CD14-positive monocyte (primary cell): Measurements from ENCODE around the gene CSF2. TPM values are rescaled to one million over a fixed set of nuclear protein-coding genes. Genes with fewer than 3 reads are reported as not detected.

Experiments used
- DNase-seq, 3 donors: peaks; one replicate each; pipeline ENCODE4 v3.0.0-alpha.2; 2011 to 2022
- H2AFZ ChIP-seq: 2 replicates; pipeline ENCODE4 v1.6.0; 2012; ENCODE audit warnings: mild to moderate bottlenecking, low read depth, low read length, inconsistent platforms; ENCODE audit not compliant: insufficient read depth, poor library complexity, severe bottlenecking
- H3K27ac ChIP-seq, 2 donors: 1 replicate in 1 of 2; 2 replicates in 1 of 2; pipeline ENCODE4 v1.5.1; 2012 to 2013; ENCODE audit warnings: low read length in 2 of 2, control low read depth in 1 of 2, inconsistent platforms in 1 of 2, low read depth in 1 of 2, mild to moderate bottlenecking in 1 of 2
- H3K27me3 ChIP-seq, 2 donors: one replicate each; pipeline versions ENCODE4 v1.6.0 to v1.6.1; 2011 to 2013; ENCODE audit warnings: low read length in 2 of 2; ENCODE audit not compliant: control insufficient read depth in 2 of 2, insufficient read depth in 2 of 2
- H3K36me3 ChIP-seq, 2 donors: replicated peaks in 1 of 2; 1 replicate in 1 of 2; 2 replicates in 1 of 2; pipeline versions ENCODE4 v1.5.1 to v1.6.1; 2012 to 2013; ENCODE audit warnings: low read length in 2 of 2, control low read depth in 1 of 2, inconsistent platforms in 1 of 2, mild to moderate bottlenecking in 1 of 2; ENCODE audit not compliant: insufficient read depth in 2 of 2, control insufficient read depth in 1 of 2
- H3K4me1 ChIP-seq, 2 donors: 1 replicate in 1 of 2; 2 replicates in 1 of 2; pipeline versions ENCODE4 v1.5.1 to v1.6.1; 2012 to 2013; ENCODE audit warnings: low read length in 2 of 2, control low read depth in 1 of 2, inconsistent platforms in 1 of 2, mild to moderate bottlenecking in 1 of 2, moderate library complexity in 1 of 2; ENCODE audit not compliant: insufficient read depth in 2 of 2, control insufficient read depth in 1 of 2
- H3K4me2 ChIP-seq: replicated peaks from 2 replicates; pipeline ENCODE3; 2012; ENCODE audit warnings: low read length, moderate library complexity, mild to moderate bottlenecking; ENCODE audit not compliant: poor library complexity, severe bottlenecking; ENCODE audit errors: extremely low read depth
- H3K4me3 ChIP-seq, 3 experiments: fragments of 200-600 bp in 1 of 3; sonication (generic) in 1 of 3; replicated peaks in 1 of 3; 1 replicate in 2 of 3; 2 replicates in 1 of 3; pipeline ENCODE4 v1.5.1; 2011 to 2013; ENCODE audit warnings: low read length in 3 of 3, mild to moderate bottlenecking in 3 of 3, control low read depth in 2 of 3, low read depth in 2 of 3, inconsistent platforms in 1 of 3, moderate library complexity in 1 of 3
- H3K79me2 ChIP-seq: 2 replicates; pipeline ENCODE4 v1.6.0; 2012; ENCODE audit warnings: mild to moderate bottlenecking, control low read depth, inconsistent platforms, low read length, moderate library complexity; ENCODE audit not compliant: insufficient read depth
- H3K9ac ChIP-seq: 2 replicates; pipeline ENCODE4 v1.6.0; 2017; ENCODE audit warnings: low read length, mild to moderate bottlenecking; ENCODE audit not compliant: insufficient read depth, poor library complexity, severe bottlenecking
- H3K9me3 ChIP-seq, 2 donors: replicated peaks in 1 of 2; 1 replicate in 1 of 2; 2 replicates in 1 of 2; pipeline versions ENCODE4 v1.5.1 to v1.6.1; 2012 to 2013; ENCODE audit warnings: low read length in 2 of 2, control low read depth in 1 of 2; ENCODE audit not compliant: control insufficient read depth in 1 of 2, insufficient read depth in 1 of 2
- H4K20me1 ChIP-seq: 2 replicates; pipeline ENCODE4 v1.6.0; 2012; ENCODE audit warnings: mild to moderate bottlenecking, low read length, control low read depth, moderate library complexity; ENCODE audit not compliant: insufficient read depth
- H3K27ac Mint-ChIP-seq, 7 donors: one replicate each; pipeline ENCODE4 v1.8.0; 2020; ENCODE audit warnings: mild to moderate bottlenecking in 7 of 7, mixed read lengths in 7 of 7, moderate library complexity in 6 of 7, inconsistent platforms in 2 of 7
- H3K27me3 Mint-ChIP-seq, 3 donors: one replicate each; pipeline ENCODE4 v1.8.0; 2021 to 2022; ENCODE audit warnings: low read depth in 3 of 3, mild to moderate bottlenecking in 3 of 3, mixed read lengths in 3 of 3, moderate library complexity in 3 of 3, inconsistent platforms in 1 of 3
- H3K36me3 Mint-ChIP-seq, 2 donors: one replicate each; pipeline ENCODE4 v1.8.0; 2020; ENCODE audit warnings: mixed read lengths in 2 of 2, inconsistent platforms in 1 of 2, mild to moderate bottlenecking in 1 of 2
- H3K4me1 Mint-ChIP-seq: one replicate; pipeline ENCODE4 v1.8.0; 2020; ENCODE audit warnings: mild to moderate bottlenecking, mixed read lengths
- H3K4me3 Mint-ChIP-seq, 2 donors: one replicate each; pipeline ENCODE4 v1.8.0; 2020; ENCODE audit warnings: mild to moderate bottlenecking in 2 of 2, mixed read lengths in 2 of 2, moderate library complexity in 1 of 2
- H3K9me3 Mint-ChIP-seq, 7 donors: one replicate each; pipeline ENCODE4 v1.8.0; 2020 to 2022; ENCODE audit warnings: mixed read lengths in 7 of 7, mild to moderate bottlenecking in 6 of 7, moderate library complexity in 6 of 7, inconsistent platforms in 2 of 7
- CTCF ChIP-seq: fragments of 200-600 bp; IDR thresholded peaks from one replicate; pipeline ENCODE4 v1.8.0; 2022; ENCODE audit warnings: antibody characterized with exemption, mild to moderate bottlenecking
- WGBS: methylation state at CpG from one replicate; pipeline ENCODE4 v1.1.5; 2013; ENCODE audit warnings: missing lambda C conversion rate; ENCODE audit not compliant: insufficient coverage; 5-methylcytosine and 5-hydroxymethylcytosine counted together
- intact Hi-C, 2 donors: fragments of 100-400 bp; cut with micrococcal nuclease; formaldehyde crosslinking; loops; one replicate each; pipeline versions ENCODE4 v1.15.0 to v1.15.1; 2023
- polyA minus RNA-seq: library from RNA; depleted of rRNA, polyadenylated mRNA; stranded (reverse); fragments of >200 nt; gene quantifications from 2 replicates; pipeline ENCODE4 v1.2.3, GENCODE V29; 2012
- polyA plus RNA-seq, 3 donors: library from polyadenylated mRNA; depleted of rRNA in 1 of 3; unstranded in 2 of 3; stranded (reverse) in 1 of 3; fragments of 300-500 nt in 2 of 3; fragments of >200 nt in 1 of 3; fragmentation: Illumina TruSeq in 2 of 3; gene quantifications; 1 replicate in 2 of 3; 2 replicates in 1 of 3; pipeline ENCODE4 v1.2.3, GENCODE V29; 2012 to 2021
- total RNA-seq, 12 experiments: library from RNA in 1 of 12; stranded (reverse) in 1 of 12; fragments of 120-200 nt in 1 of 12; gene quantifications; one replicate each; pipeline ENCODE4 v1.2.4 and lab custom pipeline; 2013 to 2026; ENCODE audit warnings: mixed read lengths in 6 of 12, inconsistent platforms in 1 of 12

The CSF2 gene
- not detected for total RNA-seq (2013)
- polyA plus RNA-seq (not detected), polyA minus RNA-seq (not detected in 2 replicates), total RNA-seq (lab: John Stamatoyannopoulos, UW) (0.08 to 83.3 (median 0.59) reads per million in 11 experiments)

DNA sequence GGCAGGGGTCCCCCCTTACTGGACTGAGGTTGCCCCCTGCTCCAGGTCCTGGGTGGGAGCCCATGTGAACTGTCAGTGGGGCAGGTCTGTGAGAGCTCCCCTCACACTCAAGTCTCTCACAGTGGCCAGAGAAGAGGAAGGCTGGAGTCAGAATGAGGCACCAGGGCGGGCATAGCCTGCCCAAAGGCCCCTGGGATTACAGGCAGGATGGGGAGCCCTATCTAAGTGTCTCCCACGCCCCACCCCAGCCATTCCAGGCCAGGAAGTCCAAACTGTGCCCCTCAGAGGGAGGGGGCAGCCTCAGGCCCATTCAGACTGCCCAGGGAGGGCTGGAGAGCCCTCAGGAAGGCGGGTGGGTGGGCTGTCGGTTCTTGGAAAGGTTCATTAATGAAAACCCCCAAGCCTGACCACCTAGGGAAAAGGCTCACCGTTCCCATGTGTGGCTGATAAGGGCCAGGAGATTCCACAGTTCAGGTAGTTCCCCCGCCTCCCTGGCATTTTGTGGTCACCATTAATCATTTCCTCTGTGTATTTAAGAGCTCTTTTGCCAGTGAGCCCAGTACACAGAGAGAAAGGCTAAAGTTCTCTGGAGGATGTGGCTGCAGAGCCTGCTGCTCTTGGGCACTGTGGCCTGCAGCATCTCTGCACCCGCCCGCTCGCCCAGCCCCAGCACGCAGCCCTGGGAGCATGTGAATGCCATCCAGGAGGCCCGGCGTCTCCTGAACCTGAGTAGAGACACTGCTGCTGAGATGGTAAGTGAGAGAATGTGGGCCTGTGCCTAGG is at the start of gene CSF2:
Gene CSF2 (plus strand): TSS at position 559 of the 783 bp plus-strand sequence. CDS start 35 bp downstream, at position 594.
- H4K20me1 ChIP-seq = no peaks in the 10 kb centered on the region
- H3K27me3 ChIP-seq = peaks cover 14 to 38% of the 10 kb centered on the region in 2 donors
- H3K27ac ChIP-seq = no peak within 1 kb of the TSS
- intact Hi-C loops = no loop called here
- Mint-ChIP-seq H3K4me3 (no peak within 1 kb of the TSS), H3K27me3 (peaks cover 38 to 60% (median 41%) of the 10 kb centered on the region in 3 donors), H3K27ac (no peak within 1 kb of the TSS), H3K36me3 (peaks cover 0 to 4% of the 10 kb centered on the region in 2 donors), H3K4me1 (peaks cover 29% of the 10 kb centered on the region), H3K9me3 (peaks cover 0 to 5% (median 0%) of the 10 kb centered on the region in 7 donors)
- no peaks in the 10 kb centered on the region for H3K9me3 ChIP-seq
- H3K79me2 ChIP-seq = no peaks in the 10 kb centered on the region
- H3K9ac ChIP-seq = no peak within 1 kb of the TSS
- H3K36me3 ChIP-seq = no peaks in the 10 kb centered on the region
- DNase-seq = peak in 1 of 3 donors; percentile 27
- TF ChIP-seq CTCF = no peak
- peaks cover 11 to 22% of the 10 kb centered on the region in 2 donors for H3K4me1 ChIP-seq
- no peak within 1 kb of the TSS for H3K4me3 ChIP-seq
- H3K4me2 ChIP-seq = no peak within 1 kb of the TSS
- WGBS = 81% methylated on average over 7 of the region's 12 CpGs
- no peak within 1 kb of the TSS for H2AFZ ChIP-seq

DNA sequence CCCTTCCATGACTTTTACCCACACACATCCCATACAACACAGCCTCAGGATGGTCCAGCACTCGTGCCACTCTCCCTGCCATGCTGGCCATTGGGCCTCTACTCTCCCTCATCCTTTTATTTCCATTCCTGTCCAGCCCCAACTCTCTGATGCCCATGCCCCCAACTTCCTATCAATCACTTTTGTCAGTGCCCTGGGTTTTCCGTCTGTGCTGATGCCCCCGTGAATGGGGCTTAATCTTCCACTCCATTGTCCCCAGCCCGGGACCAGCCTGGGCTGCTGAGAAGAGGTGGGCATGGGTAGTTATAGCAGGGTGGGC is 49.5 kb upstream of the CSF2 start:
- intact Hi-C loops = no loop called here
- H3K4me3 Mint-ChIP-seq = no peak overlapping the region

More for the DNA sequence above, 49.5 kb upstream of the CSF2 start:
- H3K4me2 ChIP-seq = no peak overlapping the region
- H2AFZ ChIP-seq = no peak overlapping the region
- no peaks in the 10 kb centered on the region for H3K4me1 ChIP-seq
- Mint-ChIP-seq H3K9me3 (no peaks in the 10 kb centered on the region), H3K36me3 (no peaks in the 10 kb centered on the region), H3K27ac (no peak overlapping the region), H3K4me1 (no peaks in the 10 kb centered on the region), H3K27me3 (peaks cover 1 to 11% (median 5%) of the 10 kb centered on the region in 3 donors)
- H4K20me1 ChIP-seq = no peaks in the 10 kb centered on the region
- no peak overlapping the region for H3K4me3 ChIP-seq
- no peaks in the 10 kb centered on the region for H3K79me2 ChIP-seq
- H3K27me3 ChIP-seq = peaks cover 2 to 11% of the 10 kb centered on the region in 2 donors
- WGBS = 83% methylated on average over 1 of the region's 4 CpGs
- H3K9me3 ChIP-seq = no peaks in the 10 kb centered on the region
- H3K27ac ChIP-seq = no peak overlapping the region
- H3K9ac ChIP-seq = no peak overlapping the region
- no peaks in the 10 kb centered on the region for H3K36me3 ChIP-seq
- no peak for DNase-seq
- no peak for TF ChIP-seq CTCF
